IgD-negative memory B cell (primary cell): ENCODE data around the gene SLIT1. TPM values are rescaled to one million over a fixed set of nuclear protein-coding genes. Genes with fewer than 3 reads are reported as not detected.

Experiments
- H3K27ac Mint-ChIP-seq, 3 donors: one replicate each; pipeline ENCODE4 v1.8.0; 2020 to 2022; ENCODE audit warnings: mild to moderate bottlenecking in 3 of 3, mixed read lengths in 3 of 3, moderate library complexity in 1 of 3
- H3K27me3 Mint-ChIP-seq: one replicate; pipeline ENCODE4 v1.8.0; 2021; ENCODE audit warnings: mixed read lengths
- H3K36me3 Mint-ChIP-seq: one replicate; pipeline ENCODE4 v1.8.0; 2020; ENCODE audit warnings: mild to moderate bottlenecking, mixed read lengths
- H3K4me1 Mint-ChIP-seq, 3 donors: one replicate each; pipeline ENCODE4 v1.8.0; 2020 to 2022; ENCODE audit warnings: mixed read lengths in 3 of 3, mild to moderate bottlenecking in 1 of 3
- H3K4me3 Mint-ChIP-seq, 4 donors: one replicate each; pipeline ENCODE4 v1.8.0; 2020 to 2022; ENCODE audit warnings: mild to moderate bottlenecking in 4 of 4, mixed read lengths in 4 of 4, moderate library complexity in 3 of 4
- H3K9me3 Mint-ChIP-seq, 3 donors: one replicate each; pipeline ENCODE4 v1.8.0; 2020 to 2021; ENCODE audit warnings: mixed read lengths in 3 of 3, mild to moderate bottlenecking in 1 of 3
- polyA plus RNA-seq: library from polyadenylated mRNA; unstranded; fragments of 300-500 nt; fragmentation: Illumina TruSeq; gene quantifications from one replicate; pipeline ENCODE4 v1.2.3, GENCODE V29; 2021

SLIT1 gene
- polyA plus RNA-seq, 1 donor from 2014 or later, result not detected

GRCh38 chr10:97062046-97062445 is 123.7 kb downstream of the SLIT1 start:
- Mint-ChIP-seq H3K27ac (no peak overlapping the region), H3K4me1 (no peaks in the 10 kb centered on the region), H3K9me3 (no peaks in the 10 kb centered on the region), H3K4me3 (no peak overlapping the region), H3K36me3 (no peaks in the 10 kb centered on the region), H3K27me3 (peaks cover 3% of the 10 kb centered on the region)

- Mint-ChIP-seq H3K27me3 (peaks cover 2% of the 10 kb centered on the region), H3K4me3 (no peak overlapping the region), H3K36me3 (no peaks in the 10 kb centered on the region), H3K9me3 (no peaks in the 10 kb centered on the region), H3K27ac (no peak overlapping the region), H3K4me1 (no peaks in the 10 kb centered on the region)
Observed at GRCh38 chr10:97061423-97061822, 124.3 kb downstream of the SLIT1 start.

- Mint-ChIP-seq H3K9me3 (no peaks in the 10 kb centered on the region), H3K36me3 (no peaks in the 10 kb centered on the region), H3K27me3 (no peaks in the 10 kb centered on the region), H3K4me1 (no peaks in the 10 kb centered on the region), H3K4me3 (no peak overlapping the region), H3K27ac (peak overlapping the region in 1 of 3 donors; percentile 62)
Observed at GRCh38 chr10:97060441-97061084, 125.2 kb downstream of the SLIT1 start.

GRCh38 chr10:97059872-97060205 is 125.9 kb downstream of the SLIT1 start:
- Mint-ChIP-seq H3K36me3 (no peaks in the 10 kb centered on the region), H3K4me3 (no peak overlapping the region), H3K4me1 (no peaks in the 10 kb centered on the region), H3K27ac (no peak overlapping the region), H3K27me3 (no peaks in the 10 kb centered on the region), H3K9me3 (no peaks in the 10 kb centered on the region)

GRCh38 chr10:97059006-97059871 is 126.5 kb downstream of the SLIT1 start:
- H3K36me3 Mint-ChIP-seq, result no peaks in the 10 kb centered on the region

GRCh38 chr10:97058521-97058920 is 127.2 kb downstream of the SLIT1 start:
- no peaks in the 10 kb centered on the region for H3K36me3 Mint-ChIP-seq
- no peaks in the 10 kb centered on the region for H3K9me3 Mint-ChIP-seq
- no peak overlapping the region for H3K27ac Mint-ChIP-seq
- H3K4me3 Mint-ChIP-seq, result no peak overlapping the region
- no peaks in the 10 kb centered on the region for H3K27me3 Mint-ChIP-seq
- H3K4me1 Mint-ChIP-seq, result no peaks in the 10 kb centered on the region

More at GRCh38 chr10:97059006-97059871, 126.5 kb downstream of the SLIT1 start:
- Mint-ChIP-seq H3K4me3 (no peak overlapping the region), H3K27me3 (no peaks in the 10 kb centered on the region), H3K9me3 (no peaks in the 10 kb centered on the region), H3K27ac (no peak overlapping the region), H3K4me1 (no peaks in the 10 kb centered on the region)

- Mint-ChIP-seq H3K27ac (no peak overlapping the region), H3K4me3 (no peak overlapping the region)
Observed at GRCh38 chr10:97057491-97058235, 128.1 kb downstream of the SLIT1 start.

GRCh38 chr10:97056003-97056630 is 129.6 kb downstream of the SLIT1 start:
- Mint-ChIP-seq H3K9me3 (peaks cover 0 to 2% (median 0%) of the 10 kb centered on the region in 3 donors), H3K4me3 (no peak overlapping the region), H3K4me1 (peaks cover 0 to 2% (median 0%) of the 10 kb centered on the region in 3 donors), H3K27ac (no peak overlapping the region), H3K27me3 (no peaks in the 10 kb centered on the region), H3K36me3 (no peaks in the 10 kb centered on the region)

More at GRCh38 chr10:97057491-97058235, 128.1 kb downstream of the SLIT1 start:
- H3K36me3 Mint-ChIP-seq, result no peaks in the 10 kb centered on the region
- H3K9me3 Mint-ChIP-seq, result no peaks in the 10 kb centered on the region
- no peaks in the 10 kb centered on the region for H3K27me3 Mint-ChIP-seq
- H3K4me1 Mint-ChIP-seq, result peaks cover 0 to 2% (median 0%) of the 10 kb centered on the region in 3 donors

GRCh38 chr10:97053276-97053675 is 132.5 kb downstream of the SLIT1 start:
- H3K36me3 Mint-ChIP-seq, result no peaks in the 10 kb centered on the region
- no peak overlapping the region for H3K4me3 Mint-ChIP-seq
- H3K27ac Mint-ChIP-seq, result no peak overlapping the region
- H3K9me3 Mint-ChIP-seq, result peaks cover 0 to 6% (median 0%) of the 10 kb centered on the region in 3 donors
- H3K4me1 Mint-ChIP-seq, result peaks cover 0 to 8% (median 7%) of the 10 kb centered on the region in 3 donors
- H3K27me3 Mint-ChIP-seq, result no peaks in the 10 kb centered on the region

GRCh38 chr10:97050956-97051496 is 134.7 kb downstream of the SLIT1 start:
- Mint-ChIP-seq H3K9me3 (peaks cover 0 to 6% (median 0%) of the 10 kb centered on the region in 3 donors), H3K27me3 (no peaks in the 10 kb centered on the region), H3K27ac (no peak overlapping the region), H3K36me3 (no peaks in the 10 kb centered on the region), H3K4me1 (peaks cover 0 to 8% (median 7%) of the 10 kb centered on the region in 3 donors), H3K4me3 (peak overlapping the region in 1 of 4 donors; percentile 66)

- peaks cover 0 to 6% (median 0%) of the 10 kb centered on the region in 3 donors for H3K9me3 Mint-ChIP-seq
- H3K27me3 Mint-ChIP-seq, result no peaks in the 10 kb centered on the region
- no peaks in the 10 kb centered on the region for H3K36me3 Mint-ChIP-seq
- no peak overlapping the region for H3K27ac Mint-ChIP-seq
- no peak overlapping the region for H3K4me3 Mint-ChIP-seq
- peaks cover 0 to 8% (median 7%) of the 10 kb centered on the region in 3 donors for H3K4me1 Mint-ChIP-seq
Observed at GRCh38 chr10:97050205-97050745, 135.5 kb downstream of the SLIT1 start.

- no peak overlapping the region for H3K27ac Mint-ChIP-seq
- H3K4me1 Mint-ChIP-seq, result peaks cover 0 to 8% (median 7%) of the 10 kb centered on the region in 3 donors
- peaks cover 0 to 6% (median 0%) of the 10 kb centered on the region in 3 donors for H3K9me3 Mint-ChIP-seq
- no peak overlapping the region for H3K4me3 Mint-ChIP-seq
- no peaks in the 10 kb centered on the region for H3K27me3 Mint-ChIP-seq
- no peaks in the 10 kb centered on the region for H3K36me3 Mint-ChIP-seq
Observed at GRCh38 chr10:97049670-97050069, 136.1 kb downstream of the SLIT1 start.

GRCh38 chr10:97048649-97049427 is 136.9 kb downstream of the SLIT1 start:
- Mint-ChIP-seq H3K36me3 (no peaks in the 10 kb centered on the region), H3K4me1 (peaks cover 0 to 8% (median 7%) of the 10 kb centered on the region in 3 donors), H3K27me3 (no peaks in the 10 kb centered on the region), H3K27ac (no peak overlapping the region), H3K9me3 (peaks cover 0 to 6% (median 2%) of the 10 kb centered on the region in 3 donors), H3K4me3 (no peak overlapping the region)
